ENCODE results near the gene RFTN1. TPM values are rescaled to one million over a fixed set of nuclear protein-coding genes. Genes with fewer than 3 reads are reported as not detected.

RFTN1 gene
- total and polyA plus RNA-seq, 9 of the 15 experiments (the other 6 are each of a cell fraction or from before 2014, with no cell fraction given) = 0.08 to 0.51 (median 0.11) TPM; not detected in 6

- peaks cover 45 to 52% of the 10 kb centered on the region in 2 experiments for H3K27me3 ChIP-seq (ENCODE audit: control insufficient read depth in 2 of 2, insufficient read depth in 2 of 2, low read length in 2 of 2)
- no peaks in the 10 kb centered on the region for H3K79me2 ChIP-seq (ENCODE audit: control insufficient read depth, insufficient read depth, low read length)
- H3K9ac ChIP-seq (ENCODE audit: insufficient read depth in 1 of 2, low read depth in 2 of 2, low read length in 2 of 2) = no peak overlapping the region
- H4K20me1 ChIP-seq (replicated peaks; ENCODE audit: control insufficient read depth, insufficient read depth, low read length) = peaks cover 3% of the 10 kb centered on the region; the same call in 1 of the 2 replicates
- DNase-seq (ENCODE audit: extremely low read depth in 1 of 4, low spot score in 3 of 4) (no peak), ATAC-seq (no peak), FAIRE-seq (no peak)
- intact Hi-C loops (cut with micrococcal nuclease) (no loop called here), in situ Hi-C loops (cut with MboI) (no loop called here)
- POLR2A ChIA-PET = interaction anchor here (1.6 to 3.2 kb wide), 2 partner anchors 10 to 12 kb away, joined by 3 to 7 read pairs; no protein-coding TSS in a partner anchor
- H3K4me3 ChIP-seq = no peak overlapping the region
- no TSS peak for BruUV-seq (replicated peaks)
- no peak overlapping the region for H3K4me2 ChIP-seq (ENCODE audit: insufficient read depth, low read length)
- H3K9me1 ChIP-seq (ENCODE audit: control insufficient read depth, insufficient read depth, low read length) = no peaks in the 10 kb centered on the region
- no peak overlapping the region for H2AFZ ChIP-seq (ENCODE audit: low read depth, low read length)
- no peak overlapping the region for H3K27ac ChIP-seq (ENCODE audit: extremely low read depth, low read depth, low read length)
- CTCF ChIA-PET (ENCODE audit: low intra/inter-chr PET ratio) = no interaction called here
- H3K9me3 ChIP-seq (replicated peaks; ENCODE audit: control insufficient read depth, insufficient read depth, low read depth, low read length) = no peaks in the 10 kb centered on the region
- TF ChIP-seq RBM39 (optimal IDR thresholded peaks at IDR 0.05; ENCODE audit: low read depth, low read length) = no peak
- no peak for TF ChIP-seq CEBPZ (IDR thresholded peaks at IDR 0.05; ENCODE audit: borderline replicate concordance, low read depth, low read length)
- no peak for TF ChIP-seq POLR3G (IDR thresholded peaks at IDR 0.05; ENCODE audit: extremely low read depth, insufficient read length, insufficient replicate concordance)
- no peak for TF ChIP-seq JUNB (CRISPR knock-in tag; conservative IDR thresholded peaks at IDR 0.05)
- no peak for TF ChIP-seq ZNF324 (CRISPR knock-in tag; IDR thresholded peaks at IDR 0.05)
- TF ChIP-seq NR3C1 (CRISPR knock-in tag; IDR thresholded peaks at IDR 0.05) = no peak
- no peak for TF ChIP-seq PCBP1 (IDR thresholded peaks at IDR 0.05; ENCODE audit: low read depth, low read length, poor library complexity, severe bottlenecking)
- TF ChIP-seq JUN (IDR thresholded peaks at IDR 0.05; ENCODE audit: borderline replicate concordance, low read depth, low read length) = no peak
- TF ChIP-seq JUN (CRISPR knock-in tag; IDR thresholded peaks at IDR 0.05; ENCODE audit: borderline replicate concordance) = no peak
- TF ChIP-seq EGR1 (conservative IDR thresholded peaks at IDR 0.05) = no peak
- no peak for TF ChIP-seq HINFP (tag; conservative IDR thresholded peaks at IDR 0.05; ENCODE audit: low read depth)
- no peak for TF ChIP-seq ZBTB26 (CRISPR knock-in tag; IDR thresholded peaks at IDR 0.05)
- TF ChIP-seq, protein P1, sequence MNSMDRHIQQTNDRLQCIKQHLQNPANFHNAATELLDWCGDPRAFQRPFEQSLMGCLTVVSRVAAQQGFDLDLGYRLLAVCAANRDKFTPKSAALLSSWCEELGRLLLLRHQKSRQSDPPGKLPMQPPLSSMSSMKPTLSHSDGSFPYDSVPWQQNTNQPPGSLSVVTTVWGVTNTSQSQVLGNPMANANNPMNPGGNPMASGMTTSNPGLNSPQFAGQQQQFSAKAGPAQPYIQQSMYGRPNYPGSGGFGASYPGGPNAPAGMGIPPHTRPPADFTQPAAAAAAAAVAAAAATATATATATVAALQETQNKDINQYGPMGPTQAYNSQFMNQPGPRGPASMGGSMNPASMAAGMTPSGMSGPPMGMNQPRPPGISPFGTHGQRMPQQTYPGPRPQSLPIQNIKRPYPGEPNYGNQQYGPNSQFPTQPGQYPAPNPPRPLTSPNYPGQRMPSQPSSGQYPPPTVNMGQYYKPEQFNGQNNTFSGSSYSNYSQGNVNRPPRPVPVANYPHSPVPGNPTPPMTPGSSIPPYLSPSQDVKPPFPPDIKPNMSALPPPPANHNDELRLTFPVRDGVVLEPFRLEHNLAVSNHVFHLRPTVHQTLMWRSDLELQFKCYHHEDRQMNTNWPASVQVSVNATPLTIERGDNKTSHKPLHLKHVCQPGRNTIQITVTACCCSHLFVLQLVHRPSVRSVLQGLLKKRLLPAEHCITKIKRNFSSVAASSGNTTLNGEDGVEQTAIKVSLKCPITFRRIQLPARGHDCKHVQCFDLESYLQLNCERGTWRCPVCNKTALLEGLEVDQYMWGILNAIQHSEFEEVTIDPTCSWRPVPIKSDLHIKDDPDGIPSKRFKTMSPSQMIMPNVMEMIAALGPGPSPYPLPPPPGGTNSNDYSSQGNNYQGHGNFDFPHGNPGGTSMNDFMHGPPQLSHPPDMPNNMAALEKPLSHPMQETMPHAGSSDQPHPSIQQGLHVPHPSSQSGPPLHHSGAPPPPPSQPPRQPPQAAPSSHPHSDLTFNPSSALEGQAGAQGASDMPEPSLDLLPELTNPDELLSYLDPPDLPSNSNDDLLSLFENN (IDR thresholded peaks at IDR 0.05; ENCODE audit: low read depth in 2 of 2, low read length in 2 of 2) = no peak
- WGBS (ENCODE audit: insufficient coverage, low coverage, missing lambda C conversion rate) = 1% methylated on average over 5 of the region's 5 CpGs
- H3K4me1 ChIP-seq (replicated peaks in 1 of 2; ENCODE audit: control insufficient read depth in 2 of 2, insufficient read depth in 2 of 2, low read length in 2 of 2) = no peaks in the 10 kb centered on the region
- H3K36me3 ChIP-seq (ENCODE audit: control insufficient read depth, insufficient read depth, low read length) = no peaks in the 10 kb centered on the region
Measured at GRCh38 chr3:16494094-16494493, 19.4 kb downstream of the RFTN1 start.
